Measurements from ENCODE around the gene KAT7.
A peak's percentile ranks its signal among the peaks of the same experiment; 100 is the strongest.
"Not testable (repeated sequence)": the region's sequence is repeated elsewhere in the genome, so short reads cannot be mapped to it uniquely, and the experiment has no call there.

KAT7 gene
- total RNA-seq: 158 to 283 reads per million in 2 donors

DNA sequence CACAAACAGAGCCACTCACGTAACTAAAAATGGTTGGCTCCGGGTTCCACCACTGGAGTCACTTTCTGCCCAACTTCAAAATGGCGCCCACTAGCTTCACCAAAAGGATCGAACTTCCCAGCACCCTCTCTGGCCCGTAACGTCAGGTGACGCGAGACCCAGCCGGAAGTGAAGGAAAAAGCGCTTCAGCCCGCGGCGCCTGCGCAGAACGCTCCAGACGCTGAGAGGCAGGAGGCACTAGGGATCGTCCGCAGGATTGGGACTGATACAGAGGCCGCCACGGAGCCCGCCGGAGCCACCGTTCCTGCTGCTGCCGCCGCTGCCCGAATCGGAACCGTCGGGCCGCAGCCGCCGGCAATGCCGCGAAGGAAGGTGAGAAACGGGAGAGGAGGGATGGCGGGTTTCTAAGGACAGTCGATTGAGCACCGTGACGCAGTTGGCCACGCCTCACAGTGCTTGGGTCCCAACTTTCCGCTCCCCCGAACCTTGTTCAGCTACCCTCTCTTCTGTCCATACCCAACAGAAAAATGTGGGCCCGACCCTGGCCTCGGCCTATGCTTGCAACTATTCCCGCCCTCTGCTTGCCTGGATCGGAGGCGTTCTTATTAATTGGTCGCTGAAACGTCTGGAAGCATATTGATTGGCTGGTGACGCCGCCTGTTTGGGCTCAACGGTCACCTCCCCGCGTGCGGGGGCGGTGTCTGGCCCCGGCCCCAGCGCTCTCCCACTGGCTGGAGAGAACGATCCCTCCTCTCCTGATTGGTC, at the start of gene KAT7:
KAT7 (plus strand) TSS at position 204 of the 765 bp plus-strand sequence; CDS start at position 358, 154 bp downstream.
- DNase-seq: peak; percentile 95

DNA sequence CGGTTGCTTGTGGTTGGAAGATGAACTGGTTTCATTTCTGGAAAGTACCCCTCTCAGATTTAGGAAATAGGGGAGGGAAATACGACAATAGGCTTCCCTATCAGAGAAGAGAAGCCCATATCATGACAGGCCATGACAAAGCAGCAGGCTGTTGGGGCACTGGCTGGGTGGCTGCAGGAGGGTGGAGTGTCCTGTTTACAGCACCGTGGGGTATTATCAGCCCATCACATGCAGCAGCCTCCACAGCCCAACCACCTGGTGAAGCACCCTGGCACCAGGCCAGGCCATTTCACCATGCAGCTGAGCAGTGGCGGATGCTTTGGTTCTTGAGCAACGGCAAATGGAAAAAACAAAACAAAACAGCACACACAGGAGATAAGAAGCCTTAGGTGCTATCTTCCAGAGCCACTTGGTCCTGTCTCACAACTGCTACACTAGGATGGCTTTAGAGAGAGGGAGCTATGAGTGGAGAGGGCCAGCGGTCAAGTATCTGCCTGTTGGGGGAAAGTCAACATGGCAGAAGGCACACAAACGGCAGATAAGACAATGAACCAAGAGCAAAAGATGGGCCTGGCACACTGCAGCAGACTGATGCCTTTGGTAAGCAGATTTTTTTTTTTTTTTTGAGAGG, 48.7 kb upstream of the KAT7 start:
- peak; percentile 96 for DNase-seq

DNA sequence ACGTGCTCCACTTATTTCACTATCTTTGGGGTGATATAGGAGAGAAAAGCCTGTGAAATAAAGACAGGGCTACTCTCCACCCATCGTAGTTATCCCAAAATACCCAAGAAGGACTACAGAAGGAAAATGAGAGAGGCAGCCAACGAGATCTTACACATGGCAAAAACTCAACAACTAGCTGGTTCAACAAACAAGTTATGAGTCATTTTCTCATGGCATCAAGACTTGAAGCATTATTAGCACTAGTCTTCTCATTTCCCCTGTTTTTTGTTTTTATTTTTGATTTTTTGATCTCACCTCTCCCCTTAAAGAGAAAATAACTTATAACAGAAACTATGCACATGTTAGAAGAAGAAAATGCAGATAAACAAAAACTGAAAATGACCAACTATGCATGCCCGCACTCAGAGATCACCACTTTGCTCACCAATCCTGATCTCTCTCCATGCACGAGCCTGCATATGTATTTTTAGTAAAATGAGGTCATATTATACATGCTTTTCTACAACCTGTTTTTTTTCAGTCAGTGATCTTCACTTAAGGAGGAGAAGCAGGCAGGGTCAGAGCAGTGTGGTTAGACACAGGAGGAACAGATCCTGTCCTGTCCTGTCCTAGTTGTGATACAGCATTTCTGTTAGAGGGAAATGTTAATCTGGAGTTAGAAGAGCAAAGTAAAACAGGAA, 47.3 kb upstream of the KAT7 start:
- DNase-seq: no peak

DNA sequence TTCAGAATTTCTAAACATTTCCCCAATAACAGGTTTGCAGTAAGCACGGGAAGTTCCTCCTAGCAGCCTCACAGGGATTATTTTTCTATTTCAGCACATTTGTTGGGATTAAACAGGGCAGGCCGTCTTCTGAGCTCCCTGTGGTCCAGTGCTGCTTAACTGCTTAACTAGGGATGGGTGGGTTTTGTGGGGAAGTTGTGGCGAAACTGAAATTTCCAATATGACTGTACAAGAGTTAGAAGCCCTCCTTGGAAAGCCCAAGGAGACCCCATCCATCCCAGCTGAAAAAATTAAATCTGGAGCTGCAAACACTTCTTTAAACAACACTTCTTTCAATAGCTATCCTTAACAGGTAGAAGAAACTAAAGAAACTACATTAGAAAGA, 46.8 kb upstream of the KAT7 start:
- DNase-seq: no peak

DNA sequence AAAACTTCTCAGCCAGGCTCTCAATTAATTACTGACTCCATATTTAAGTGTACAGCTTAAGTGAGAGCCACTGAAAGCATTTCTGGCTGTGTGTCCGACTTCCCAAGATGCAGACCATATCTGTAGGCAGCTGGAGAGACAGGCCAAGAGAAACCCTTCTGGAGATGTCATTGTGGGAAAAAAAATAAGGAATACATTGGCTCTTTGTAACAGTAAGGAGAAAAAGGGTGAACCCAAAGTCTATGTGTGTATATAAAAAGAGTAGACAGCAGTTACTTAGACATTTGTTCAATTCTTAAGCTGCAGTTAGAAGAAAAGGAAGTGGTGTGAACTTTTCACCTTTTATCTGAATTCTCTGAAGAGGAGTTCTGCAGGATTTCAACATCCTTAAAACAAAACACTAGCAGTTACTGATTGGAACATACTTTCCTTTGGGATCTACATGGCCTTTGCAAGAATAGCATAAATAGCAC, 46.3 kb upstream of the KAT7 start:
- no peak for DNase-seq

DNA sequence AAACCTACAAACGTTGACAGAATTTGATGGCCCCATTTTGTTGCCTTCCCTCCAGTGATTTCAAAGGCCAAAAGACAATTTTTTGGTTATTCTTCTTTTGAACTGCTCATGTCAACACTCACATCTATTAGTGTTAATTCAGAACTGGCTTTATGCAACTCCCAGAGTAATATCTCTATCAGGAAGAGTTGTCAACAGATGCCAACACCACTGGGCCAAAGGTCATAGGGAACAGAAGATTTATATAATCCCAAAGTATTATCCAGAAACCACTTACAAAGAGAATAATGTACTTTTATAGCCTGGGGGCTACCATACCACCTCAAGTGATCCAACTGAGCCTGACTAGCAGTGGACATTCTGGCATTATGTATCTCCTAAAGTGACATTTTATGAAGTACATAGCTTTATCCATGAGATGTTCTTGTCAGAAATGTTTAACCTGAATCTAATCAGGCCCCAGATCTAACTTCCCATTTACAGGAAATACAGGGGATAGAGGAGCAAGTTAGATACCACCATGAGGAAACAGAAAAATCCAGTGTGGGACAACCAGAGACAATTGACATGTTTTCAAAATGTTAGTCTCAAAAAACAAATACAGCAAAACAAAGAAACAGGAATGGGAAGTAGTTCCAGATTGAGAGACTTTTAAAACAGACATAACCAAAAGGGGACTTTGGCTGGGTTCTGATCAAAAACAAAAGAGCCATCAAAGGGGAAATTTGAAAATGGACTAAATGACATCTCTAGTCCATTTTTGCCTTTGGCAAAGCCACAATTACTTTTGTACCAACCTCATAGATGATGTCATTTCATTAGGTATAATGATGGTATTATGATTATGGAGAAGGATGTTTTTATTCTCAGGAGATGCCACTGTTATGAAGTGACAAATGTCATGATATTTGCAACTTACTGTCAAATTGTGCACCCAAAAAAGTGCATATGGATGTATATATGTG, 43.0 kb upstream of the KAT7 start:
- DNase-seq: no peak

DNA sequence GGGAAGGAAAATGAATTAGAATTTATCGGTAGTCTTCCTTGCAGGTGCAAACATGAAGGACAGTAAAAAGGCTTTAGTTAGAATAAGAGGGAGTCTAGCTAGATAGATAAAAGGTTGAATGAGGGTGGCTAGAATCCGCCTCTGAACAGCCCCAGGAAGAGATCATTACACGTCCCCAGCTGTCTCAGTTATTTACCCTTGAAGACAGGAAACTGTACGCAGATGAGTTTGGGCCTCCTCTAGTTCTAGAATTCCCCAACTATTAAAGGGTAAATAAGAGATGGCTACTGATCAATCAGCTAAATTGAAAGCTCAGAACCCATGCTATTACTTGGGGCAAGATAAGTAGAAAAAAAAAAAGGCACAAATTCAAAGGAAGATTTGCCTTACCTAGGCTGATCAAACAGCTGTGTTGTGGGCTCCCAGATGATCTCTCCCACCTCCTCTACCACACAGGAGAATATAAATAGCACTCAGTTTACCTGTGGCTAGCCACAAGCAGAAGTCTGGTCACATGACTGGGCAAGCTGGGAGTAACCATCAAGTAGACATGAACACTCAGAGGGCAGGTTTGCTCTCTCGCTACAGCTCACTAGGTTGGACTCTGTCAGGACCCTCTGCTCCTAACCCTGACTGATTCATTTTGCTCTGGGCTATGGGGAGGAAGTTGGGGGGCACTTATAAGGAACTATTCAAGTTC, 41.5 kb upstream of the KAT7 start:
- no peak for DNase-seq

DNA sequence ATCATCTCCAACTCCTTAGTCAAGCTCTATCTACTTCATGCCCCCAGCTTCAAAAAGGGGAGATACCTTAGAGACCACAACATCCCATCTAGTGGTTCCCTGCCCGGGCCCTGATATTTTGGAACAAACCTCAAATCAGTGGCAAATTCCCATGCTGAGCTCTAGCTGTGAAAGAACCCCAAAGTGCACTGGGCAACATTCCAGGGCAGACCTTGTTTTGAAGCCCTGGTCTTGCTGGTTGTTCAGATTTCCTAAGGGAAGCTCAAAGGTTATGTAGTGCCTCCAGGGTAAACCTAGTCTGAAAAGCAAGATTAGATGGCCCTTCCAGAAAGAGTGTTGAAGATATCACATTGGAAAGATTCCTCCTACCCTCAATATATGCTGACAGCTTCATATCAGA, 40.8 kb upstream of the KAT7 start:
- DNase-seq: no peak

DNA sequence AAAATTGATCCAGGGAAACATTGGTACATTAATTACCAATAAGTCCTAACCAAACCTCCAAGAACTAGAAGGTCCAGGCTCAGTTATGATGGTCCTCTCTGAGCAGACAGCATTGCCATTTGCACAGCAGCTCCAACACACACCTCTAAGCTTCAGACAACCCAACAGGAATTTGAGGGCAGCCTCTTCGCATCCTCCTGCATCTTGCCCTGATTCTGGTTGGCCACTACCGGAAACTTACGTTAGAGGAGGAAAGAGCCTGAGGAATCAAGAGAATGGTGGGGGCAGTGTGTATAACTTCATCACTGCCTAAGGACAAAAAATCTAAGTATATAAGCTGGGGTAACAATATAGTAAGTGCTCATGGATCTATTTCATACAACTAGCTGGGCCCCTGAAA, 40.3 kb upstream of the KAT7 start:
- peak; percentile 35 for DNase-seq

DNA sequence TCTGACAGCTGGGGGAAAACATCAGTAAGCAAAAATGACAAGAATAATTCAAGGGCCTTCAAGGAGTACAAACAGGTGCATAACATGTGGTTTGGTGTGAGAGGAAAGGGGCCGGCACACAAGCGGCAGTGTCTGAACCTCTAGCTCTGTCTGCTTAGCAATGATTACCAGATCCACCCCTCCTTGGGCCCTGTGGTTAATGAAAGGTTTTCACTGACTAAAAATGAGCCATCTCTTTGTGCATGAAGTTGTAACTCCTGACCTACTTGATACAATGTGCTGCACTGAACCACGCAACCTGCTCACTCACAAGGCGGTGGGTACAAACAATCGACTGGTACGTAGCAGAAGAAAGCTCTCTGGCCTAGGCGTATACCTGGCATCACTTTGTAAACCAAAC, 39.7 kb upstream of the KAT7 start:
- DNase-seq: peak; percentile 46

DNA sequence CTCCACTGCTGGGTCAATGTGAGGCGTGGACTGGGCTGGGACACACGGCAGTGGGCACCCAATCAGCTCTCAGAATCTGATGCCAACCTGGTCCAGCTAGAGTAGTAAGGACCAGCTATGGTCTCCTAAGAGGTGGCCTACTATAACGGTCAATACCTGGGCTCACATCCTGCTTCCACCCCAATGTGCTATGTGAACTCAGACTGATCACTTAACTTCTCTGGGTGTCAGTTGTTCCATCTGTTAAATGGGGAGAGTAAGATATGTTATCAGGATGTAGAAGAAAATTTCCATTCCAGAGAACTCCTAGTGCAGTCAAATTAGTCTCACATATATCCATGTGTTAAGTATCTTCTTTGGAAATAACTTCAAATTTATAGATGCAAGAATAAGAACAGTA, 38.8 kb upstream of the KAT7 start:
- DNase-seq: no peak

DNA sequence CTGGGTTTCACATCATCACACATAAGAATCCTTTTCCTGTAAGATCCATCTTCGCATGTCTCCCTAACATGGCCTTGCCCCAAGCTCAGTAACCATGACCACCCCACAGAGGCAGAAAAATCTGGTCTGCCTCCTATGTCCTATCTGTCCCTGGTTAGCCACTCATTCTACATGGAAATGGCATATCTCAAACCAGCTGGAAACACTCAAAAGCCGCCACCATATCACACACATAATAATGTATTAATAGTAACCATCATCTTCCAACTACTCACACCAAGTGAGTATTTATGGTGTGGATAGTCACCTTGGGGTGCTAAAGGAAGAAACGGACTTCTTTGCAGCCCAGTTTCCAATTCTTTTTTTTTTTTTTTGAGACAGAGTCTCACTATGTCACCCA, 36.0 kb upstream of the KAT7 start:
- no peak for DNase-seq

DNA sequence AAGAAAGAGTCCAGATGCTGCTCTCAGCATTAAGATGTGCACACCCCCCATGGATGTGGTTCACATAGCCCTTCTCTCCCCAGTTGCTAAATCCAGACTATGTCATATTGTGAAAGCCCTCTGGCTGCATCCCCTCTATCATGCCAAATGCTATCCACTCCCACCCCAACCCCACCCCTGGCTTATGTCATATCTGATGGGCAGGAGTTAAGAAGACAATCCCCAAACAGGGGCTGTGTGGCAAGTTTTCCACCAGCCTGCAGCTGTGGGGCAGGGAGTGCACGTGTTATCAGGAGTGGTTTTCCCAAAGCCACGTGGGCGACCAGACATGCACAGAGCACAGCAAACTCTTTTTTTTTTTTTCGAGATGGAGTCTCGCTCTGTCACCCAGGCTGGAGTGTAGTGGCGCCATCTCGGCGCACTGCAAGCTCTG, 34.5 kb upstream of the KAT7 start:
- DNase-seq: no peak

DNA sequence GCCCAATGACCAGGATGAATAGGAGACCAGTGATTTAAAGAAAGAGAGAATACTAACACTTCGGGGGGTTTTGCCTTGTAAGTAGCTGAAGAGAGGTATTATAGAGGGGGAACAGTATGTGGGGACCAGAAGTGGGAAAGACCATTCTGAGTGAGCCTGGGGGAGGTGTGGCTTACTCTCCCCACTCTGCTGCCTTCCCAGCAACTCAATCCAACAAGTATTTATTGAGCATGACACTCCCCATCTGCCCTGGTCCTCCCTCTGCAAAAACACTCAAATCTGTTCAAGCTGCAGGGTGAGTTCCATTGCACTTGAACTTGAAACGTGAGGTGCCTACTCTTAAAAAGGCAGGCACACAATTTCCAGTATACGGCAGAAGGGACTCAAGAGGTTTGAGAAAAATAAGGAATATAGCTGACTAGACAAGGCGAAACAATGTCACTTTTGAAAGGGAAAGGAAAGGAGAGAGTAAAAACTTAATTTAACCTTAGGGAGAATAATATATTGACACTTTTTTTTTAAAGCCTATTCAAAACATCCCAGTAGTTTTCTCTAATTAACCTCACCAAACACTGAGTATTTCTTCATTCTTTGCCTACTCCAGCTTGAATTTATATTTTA, 32.7 kb upstream of the KAT7 start:
- DNase-seq: no peak

DNA sequence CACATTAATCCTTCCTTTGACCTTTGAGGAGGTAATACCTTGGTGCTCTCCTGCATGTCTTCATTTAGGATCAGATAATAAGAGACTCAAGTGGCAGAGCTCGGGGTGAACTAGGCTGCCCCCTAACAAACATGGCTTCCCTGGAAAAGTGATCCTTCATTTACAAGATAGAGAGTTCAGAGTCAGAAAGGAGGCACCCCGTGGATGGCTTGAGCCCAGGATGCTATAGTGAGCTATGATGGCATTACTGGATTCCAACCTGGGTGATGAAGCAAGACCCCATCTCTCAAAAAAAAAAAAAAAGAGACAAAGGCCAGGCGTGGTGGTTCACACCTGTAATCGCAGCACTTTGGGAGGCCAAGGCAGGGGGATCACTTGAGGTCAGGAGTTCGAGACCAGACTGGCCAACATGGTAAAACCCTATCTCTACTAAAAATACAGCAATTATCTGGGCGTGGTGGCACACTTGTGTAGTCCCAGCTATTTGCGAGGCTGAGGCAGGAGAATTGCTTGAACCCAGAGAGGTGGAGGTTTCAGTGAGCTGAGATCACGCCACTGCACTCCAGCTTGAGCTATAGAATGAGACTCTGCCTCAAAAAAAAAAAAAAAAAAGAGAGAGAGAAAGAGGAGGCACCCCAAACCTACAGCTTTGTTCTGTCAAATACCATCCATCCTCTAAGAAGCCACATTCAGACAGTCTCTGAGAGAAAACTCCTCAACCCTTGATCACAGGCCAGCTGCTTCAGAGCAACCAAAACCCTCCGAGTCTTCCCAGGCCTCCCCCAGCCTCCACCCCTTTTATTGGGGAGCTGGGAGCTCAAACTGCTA, 31.9 kb upstream of the KAT7 start:
- no peak for DNase-seq

DNA sequence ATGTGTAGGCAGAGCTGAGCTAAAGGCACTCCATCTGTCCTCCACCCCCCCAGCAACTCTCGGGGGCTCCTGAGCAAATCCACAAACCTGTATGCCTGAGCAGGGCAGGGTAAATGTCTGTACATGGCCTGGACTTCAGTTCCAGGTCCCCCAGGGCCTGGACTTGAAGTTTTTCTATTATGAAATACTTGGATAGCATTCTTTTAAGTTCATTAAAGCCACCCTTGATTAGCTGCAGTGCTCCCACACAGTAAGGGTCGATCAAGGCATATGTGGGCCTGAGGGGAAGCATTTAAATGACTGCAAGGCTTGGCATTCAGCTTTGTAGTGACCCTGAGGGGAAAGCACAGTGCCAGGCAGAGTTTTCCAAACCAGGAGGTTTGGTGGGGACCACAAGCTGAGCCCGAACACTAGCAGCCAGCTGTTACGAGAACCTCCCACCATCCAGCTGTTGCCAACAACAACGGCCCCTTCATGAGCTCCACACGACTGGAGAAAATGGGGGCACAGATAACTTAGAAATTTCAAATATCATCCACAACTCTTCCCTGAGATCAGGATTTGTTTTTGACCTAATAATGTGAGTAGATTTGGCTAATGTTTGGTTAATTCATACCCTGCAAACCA, 31.2 kb upstream of the KAT7 start:
- DNase-seq: no peak

DNA sequence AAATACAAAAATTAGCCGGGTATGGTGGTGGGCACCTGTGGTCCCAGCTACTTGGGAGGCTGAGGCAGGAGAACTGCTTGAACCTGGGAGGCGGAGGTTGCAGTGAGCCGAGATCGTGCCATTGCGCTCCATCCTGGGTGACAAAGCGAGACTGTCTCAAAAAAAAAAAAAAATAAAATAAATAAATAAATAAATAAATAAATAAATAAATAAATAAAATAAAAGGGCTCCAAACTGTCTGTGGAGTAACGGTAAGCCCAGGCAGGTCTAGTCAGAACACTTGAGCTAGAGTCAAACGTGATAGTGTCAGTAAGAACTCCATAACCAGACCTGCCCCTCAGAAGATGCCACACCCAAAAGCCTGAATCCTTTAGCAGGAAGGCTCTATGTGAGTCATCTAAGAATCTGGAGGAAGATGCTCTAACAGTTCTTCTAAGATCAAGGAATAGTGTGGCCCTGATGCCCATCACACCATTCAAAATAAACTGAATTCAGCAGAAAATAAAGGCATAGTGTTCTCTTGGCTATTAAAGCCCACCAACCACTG, 29.9 kb upstream of the KAT7 start:
- DNase-seq: not testable (repeated sequence)

DNA sequence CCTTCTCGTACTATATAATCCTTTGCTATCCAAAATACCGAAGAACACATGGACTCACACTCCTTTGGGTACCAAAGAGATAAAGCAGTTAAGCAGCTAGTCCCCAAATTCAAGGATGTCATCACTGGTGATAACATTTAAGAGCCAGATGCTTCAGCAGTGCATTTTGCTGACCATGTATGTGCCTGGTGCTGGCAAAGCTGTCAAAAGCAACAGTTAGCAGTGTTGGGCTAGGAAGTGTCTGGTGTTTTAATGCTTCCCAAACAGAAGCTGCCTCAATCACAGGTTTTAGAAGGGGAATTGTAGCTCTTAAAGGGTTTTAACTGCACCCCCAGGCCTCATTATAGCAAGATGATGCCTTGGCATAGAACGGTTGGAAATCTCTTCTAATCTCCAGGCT, 29.3 kb upstream of the KAT7 start:
- DNase-seq: no peak

DNA sequence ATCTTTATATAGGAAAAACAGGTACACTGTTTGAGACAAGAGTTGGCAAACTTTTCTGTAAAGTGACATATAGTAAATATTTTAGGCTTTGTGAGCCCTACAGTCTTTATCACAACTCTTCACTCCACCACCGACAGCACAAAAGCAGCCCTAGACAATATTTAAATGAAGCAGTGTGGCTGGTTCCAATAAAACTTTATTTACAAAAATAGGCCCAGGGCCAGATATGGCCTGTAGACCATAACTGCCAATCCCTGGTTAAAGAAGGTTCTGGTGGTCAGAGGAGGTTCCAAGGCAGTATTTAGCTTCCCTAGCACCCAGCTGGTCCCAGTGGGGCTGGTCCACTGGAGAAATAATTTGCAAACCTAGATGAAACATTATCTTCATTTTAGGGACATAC, 28.2 kb upstream of the KAT7 start:
- no peak for DNase-seq
